Endothelial cell of umbilical vein (primary cell): ENCODE results near the gene GJB2. TPM values are rescaled to one million over a fixed set of nuclear protein-coding genes. Genes with fewer than 3 reads are reported as not detected.

Experiments
- BruUV-seq: library from RNA; stranded (reverse); fragments of 400-500 nt; replicated peaks from 2 replicates; lab custom pipeline; 2021; lab: Mats Ljungman, UMichigan
- CTCF ChIA-PET: fragments of 300-600, 350-600 bp; sonication (Branson Sonifier 250); formaldehyde crosslinking; loops from one replicate; lab custom pipeline; 2021; ENCODE audit warnings: antibody characterized with exemption, inconsistent platforms; lab: Charles Lee
- POLR2A ChIA-PET: fragments of 300-600, 350-600 bp; sonication (Branson Sonifier 250); formaldehyde crosslinking; loops from one replicate; lab custom pipeline; 2021; ENCODE audit warnings: antibody characterized with exemption, inconsistent platforms; lab: Charles Lee
- DNase-seq: peaks from one replicate; pipeline ENCODE4 v3.0.0-alpha.2; 2011; ENCODE audit warnings: low read depth, low spot score
- FAIRE-seq: peaks from 2 replicates; lab custom pipeline; 2011; peaks lifted over from hg19 to GRCh38; lab: Jason Lieb, UNC
- H2AFZ ChIP-seq: 2 replicates; pipeline ENCODE4 v1.6.0; 2012; ENCODE audit warnings: low read depth, low read length, control low read depth, inconsistent platforms
- H3K27ac ChIP-seq: 2 replicates; pipeline ENCODE4 v1.5.1; 2011; ENCODE audit warnings: low read depth, mild to moderate bottlenecking, control low read depth, low read length, moderate library complexity; ENCODE audit not compliant: insufficient read depth
- H3K27me3 ChIP-seq, 2 experiments: 2 replicates each; pipeline versions ENCODE4 v1.6.0 to v1.6.1; 2011; ENCODE audit warnings: low read length in 2 of 2, mixed read lengths in 1 of 2; ENCODE audit not compliant: control insufficient read depth in 2 of 2, insufficient read depth in 2 of 2
- H3K36me3 ChIP-seq, 2 experiments: 2 replicates in 1 of 2; 3 replicates in 1 of 2; pipeline ENCODE4 v1.5.1; 2011; ENCODE audit warnings: low read length in 2 of 2, mild to moderate bottlenecking in 1 of 2, moderate library complexity in 1 of 2; ENCODE audit not compliant: control insufficient read depth in 2 of 2, insufficient read depth in 2 of 2; ENCODE audit errors: extremely low read depth in 1 of 2
- H3K4me1 ChIP-seq: 3 replicates; pipeline ENCODE4 v1.5.1; 2011; ENCODE audit warnings: mild to moderate bottlenecking, low read length; ENCODE audit not compliant: control insufficient read depth, insufficient read depth; ENCODE audit errors: extremely low read depth
- H3K4me2 ChIP-seq: 2 replicates; pipeline ENCODE4 v1.6.1; 2011; ENCODE audit warnings: low read length, control low read depth, mixed read lengths; ENCODE audit not compliant: insufficient read depth
- H3K4me3 ChIP-seq, 3 experiments: fragments of 200-600 bp in 1 of 3; sonication (generic), shearing (Covaris generic) in 1 of 3; replicated peaks in 1 of 3; 2 replicates each; pipeline ENCODE4 v1.5.1; 2011 to 2016; ENCODE audit warnings: control low read depth in 3 of 3, low read length in 3 of 3, mild to moderate bottlenecking in 2 of 3, inconsistent platforms in 1 of 3, low read depth in 1 of 3, moderate library complexity in 1 of 3; ENCODE audit not compliant: insufficient read depth in 1 of 3
- H3K79me2 ChIP-seq: 2 replicates; pipeline ENCODE4 v1.6.0; 2012; ENCODE audit warnings: low read length, inconsistent platforms; ENCODE audit not compliant: control insufficient read depth, insufficient read depth
- H3K9ac ChIP-seq: replicated peaks from 2 replicates; pipeline ENCODE3; 2011; ENCODE audit warnings: low read length, control low read depth; ENCODE audit not compliant: insufficient read depth; ENCODE audit errors: extremely low read depth
- H3K9me1 ChIP-seq: replicated peaks from 3 replicates; pipeline ENCODE4 v1.6.0; 2011; ENCODE audit warnings: mild to moderate bottlenecking, low read length; ENCODE audit not compliant: control insufficient read depth, insufficient read depth; ENCODE audit errors: extremely low read depth
- H3K9me3 ChIP-seq: replicated peaks from 2 replicates; pipeline ENCODE4 v1.5.1; 2012; ENCODE audit warnings: low read length, inconsistent platforms; ENCODE audit not compliant: control insufficient read depth, insufficient read depth
- H4K20me1 ChIP-seq: replicated peaks from 2 replicates; pipeline ENCODE3; 2011; ENCODE audit warnings: mild to moderate bottlenecking, low read length; ENCODE audit not compliant: control insufficient read depth, insufficient read depth; ENCODE audit errors: extremely low read depth
- CTCF ChIP-seq, 2 donors: IDR thresholded peaks; 1 replicate in 1 of 2; 2 replicates in 1 of 2; pipeline ENCODE4 v1.5.1; 2011; ENCODE audit warnings: low read length in 2 of 2, mild to moderate bottlenecking in 2 of 2, moderate library complexity in 2 of 2, control low read depth in 1 of 2, inconsistent platforms in 1 of 2, low read depth in 1 of 2; ENCODE audit not compliant: insufficient read depth in 1 of 2; ENCODE audit errors: extremely low read depth in 1 of 2
- EZH2 ChIP-seq: IDR thresholded peaks from 2 replicates; pipeline ENCODE4 v1.6.1; 2012; ENCODE audit warnings: borderline replicate concordance, low read depth, mild to moderate bottlenecking, moderate library complexity, low read length, inconsistent platforms; ENCODE audit not compliant: severe bottlenecking
- FOS ChIP-seq: IDR thresholded peaks from 2 replicates; pipeline ENCODE4 v1.6.1; 2011; ENCODE audit warnings: mild to moderate bottlenecking, low read length, moderate library complexity, borderline replicate concordance; ENCODE audit not compliant: insufficient read depth
- GATA2 ChIP-seq: IDR thresholded peaks from 2 replicates; pipeline ENCODE4 v1.7.0; 2011; ENCODE audit warnings: low read depth, mild to moderate bottlenecking, moderate library complexity, mixed read lengths, low read length; ENCODE audit not compliant: insufficient read length, insufficient read depth
- JUN ChIP-seq: IDR thresholded peaks from 2 replicates; pipeline ENCODE4 v1.6.1; 2011; ENCODE audit warnings: borderline replicate concordance, low read depth; ENCODE audit not compliant: insufficient read length, insufficient read depth
- MAX ChIP-seq: IDR thresholded peaks from 2 replicates; pipeline ENCODE4 v1.6.1; 2011; ENCODE audit not compliant: insufficient read depth, insufficient read length
- MYC ChIP-seq: IDR thresholded peaks from one replicate; pipeline ENCODE4 v1.6.1; 2011; ENCODE audit warnings: mild to moderate bottlenecking, low read depth, low read length
- POLR2A ChIP-seq: IDR thresholded peaks from 2 replicates; pipeline ENCODE4 v1.6.1; 2012; ENCODE audit warnings: low read depth, mild to moderate bottlenecking, control low read depth, low read length
- POLR2AphosphoS5 ChIP-seq: IDR thresholded peaks from 2 replicates; pipeline ENCODE4 v1.6.1; 2012; ENCODE audit warnings: low read depth, mild to moderate bottlenecking, control low read depth, low read length, moderate library complexity; ENCODE audit not compliant: insufficient read depth
- dilution Hi-C: fragments of 300-500 bp; cut with MboI; formaldehyde crosslinking; loops from one replicate; pipeline ENCODE4 v1.15.0; 2019; ENCODE audit warnings: low sequenced_read_pairs; ENCODE audit not compliant: extremely low pct_ligation_motif_present
- intact Hi-C: fragments of 100-400 bp; cut with micrococcal nuclease; formaldehyde crosslinking; loops from one replicate; pipeline ENCODE4 v1.10.0; 2022
- polyA plus RNA-seq, 4 experiments: library from polyadenylated mRNA; depleted of rRNA in 3 of 4; stranded (reverse) in 3 of 4; unstranded in 1 of 4; fragments of >200 nt; gene quantifications; 2 replicates each; pipeline versions ENCODE4 v1.2.1 to v1.2.3, GENCODE V29; 2011 to 2012; ENCODE audit warnings: missing spikeins in 1 of 4
- total RNA-seq: library from RNA; stranded (reverse); gene quantifications from 2 replicates; pipeline ENCODE4 v1.2.3, GENCODE V29; 2021

GJB2 gene
- total and polyA plus RNA-seq, 2 donors (not counting 3 experiments of a cell fraction or from before 2014, with no cell fraction given), result not detected

GRCh38 chr13:20188667-20189553 lies 3.8 kb downstream of the GJB2 start:
- no peak overlapping the region for H3K9ac ChIP-seq
- intact Hi-C loops, result no loop called here
- TF ChIP-seq CTCF (IDR thresholded peaks at IDR 0.05; ENCODE audit: extremely low read depth in 1 of 2, insufficient read depth in 1 of 2, low read depth in 1 of 2, low read length in 2 of 2), result peak in 1 of 2 donors; percentile 10
- TF ChIP-seq FOS, result no peak
- no TSS peak for BruUV-seq
- H3K79me2 ChIP-seq, result no peaks in the 10 kb centered on the region
- ChIA-PET POLR2A (interaction anchor here (0.5 kb wide), 1 partner anchor 643 kb away, joined by 6 read pairs; no protein-coding TSS in a partner anchor), CTCF (interaction anchor here (1.4 to 2.0 kb wide), 2 partner anchors 8 to 736 kb away, joined by 7 to 9 read pairs; no protein-coding TSS in a partner anchor)
- dilution Hi-C loops, result no loop called here
- peaks cover 49 to 58% of the 10 kb centered on the region in 2 experiments for H3K27me3 ChIP-seq
- no peak for FAIRE-seq
- no peak overlapping the region for H3K27ac ChIP-seq
- H3K4me3 ChIP-seq, result no peak overlapping the region
- H2AFZ ChIP-seq, result no peak overlapping the region
- H3K4me1 ChIP-seq, result no peaks in the 10 kb centered on the region
- DNase-seq, result no peak
- no peaks in the 10 kb centered on the region for H3K9me3 ChIP-seq
- H3K9me1 ChIP-seq, result no peaks in the 10 kb centered on the region
- no peaks in the 10 kb centered on the region for H4K20me1 ChIP-seq
- no peaks in the 10 kb centered on the region for H3K36me3 ChIP-seq
- H3K4me2 ChIP-seq, result no peak overlapping the region

- no peak for DNase-seq
- CTCF ChIA-PET, result interaction anchor here (2.0 kb wide), 1 partner anchor 10 kb away, joined by 17 read pairs; no protein-coding TSS in a partner anchor
Measured at GRCh38 chr13:20186771-20187170, 6.0 kb downstream of the GJB2 start.

More at GRCh38 chr13:20186771-20187170, 6.0 kb downstream of the GJB2 start:
- intact Hi-C loops (no loop called here), dilution Hi-C loops (no loop called here)
- no peaks in the 10 kb centered on the region for H3K36me3 ChIP-seq
- no peaks in the 10 kb centered on the region for H3K4me1 ChIP-seq
- H3K4me2 ChIP-seq, result no peak overlapping the region
- peaks cover 40 to 47% of the 10 kb centered on the region in 2 experiments for H3K27me3 ChIP-seq
- H3K9ac ChIP-seq, result no peak overlapping the region
- H3K4me3 ChIP-seq, result no peak overlapping the region
- H2AFZ ChIP-seq, result no peak overlapping the region
- H4K20me1 ChIP-seq, result no peaks in the 10 kb centered on the region
- no peaks in the 10 kb centered on the region for H3K9me1 ChIP-seq
- POLR2A ChIA-PET, result no interaction called here
- BruUV-seq, result no TSS peak
- no peak for FAIRE-seq
- no peak for TF ChIP-seq FOS
- no peak for TF ChIP-seq POLR2A
- TF ChIP-seq CTCF (IDR thresholded peaks at IDR 0.05; ENCODE audit: extremely low read depth in 1 of 2, insufficient read depth in 1 of 2, low read depth in 1 of 2, low read length in 2 of 2), result no peak
- no peak for TF ChIP-seq EZH2
- no peak for TF ChIP-seq GATA2
- no peak for TF ChIP-seq POLR2AphosphoS5
- no peak for TF ChIP-seq MAX
- TF ChIP-seq JUN, result no peak
- TF ChIP-seq MYC, result no peak
- H3K9me3 ChIP-seq, result no peaks in the 10 kb centered on the region
- H3K27ac ChIP-seq, result no peak overlapping the region
- no peaks in the 10 kb centered on the region for H3K79me2 ChIP-seq
